Vagina (tissue), 2 donors: Measurements from ENCODE around the gene ACVR1. TPM values are rescaled to one million over a fixed set of nuclear protein-coding genes. Genes with fewer than 3 reads are reported as not detected.

ENCODE experiments used
- DNase-seq, 2 donors: peaks; one replicate each; pipeline ENCODE4 v3.0.0-alpha.2; 2017; ENCODE audit errors: extremely low spot score in 2 of 2
- H3K27ac ChIP-seq: fragments of 200-600 bp; sonication (generic); one replicate; pipeline ENCODE4 v1.5.1; 2019
- H3K27me3 ChIP-seq: fragments of 200-600 bp; sonication (generic); one replicate; pipeline ENCODE4 v1.5.1; 2019
- H3K36me3 ChIP-seq, 2 donors: fragments of 200-600 bp; sonication (generic); one replicate each; pipeline ENCODE4 v1.5.1; 2017 to 2019
- H3K4me1 ChIP-seq: fragments of 200-600 bp; sonication (generic); one replicate; pipeline ENCODE4 v1.5.1; 2019
- H3K4me3 ChIP-seq, 2 donors: fragments of 200-600 bp; sonication (generic); 1 replicate in 1 of 2; 2 replicates in 1 of 2; pipeline ENCODE4 v1.5.1; 2016 to 2019
- H3K9me3 ChIP-seq: fragments of 200-600 bp; sonication (generic); one replicate; pipeline ENCODE4 v1.5.1; 2019
- POLR2A ChIP-seq, 2 donors: fragments of 450-650 bp; IDR thresholded peaks; one replicate each; pipeline ENCODE4 v1.6.1; 2017; ENCODE audit warnings: antibody characterized with exemption in 2 of 2, mild to moderate bottlenecking in 2 of 2, moderate library complexity in 2 of 2
- POLR2AphosphoS5 ChIP-seq, 2 donors: sonication (generic); formaldehyde crosslinking; IDR thresholded peaks; one replicate each; pipeline ENCODE4 v1.9.0; 2017; ENCODE audit warnings: antibody characterized with exemption in 2 of 2, mild to moderate bottlenecking in 2 of 2, low read depth in 1 of 2; ENCODE audit not compliant: insufficient read depth in 1 of 2
- intact Hi-C: fragments of 100-400 bp; cut with DNase I; formaldehyde crosslinking; loops from one replicate; pipeline ENCODE4 v1.15.1; 2023
- total RNA-seq: library from RNA; depleted of rRNA; stranded (reverse); fragments of >200 nt; gene quantifications from one replicate; pipeline ENCODE4 v1.2.3, GENCODE V29; 2016
- TF ChIP-seq, protein P1 (sequence below), 3 experiments: fragments of 450-650 bp in 2 of 3; fragments of 200-600 bp in 1 of 3; sonication (generic) in 1 of 3; IDR thresholded peaks; one replicate each; pipeline ENCODE4 v1.5.1; 2017 to 2019; ENCODE audit warnings: antibody characterized with exemption in 3 of 3, mild to moderate bottlenecking in 2 of 3, moderate library complexity in 2 of 3

Gene ACVR1
- total RNA-seq, 1 donor from 2014 or later, result 25.8 TPM

DNA sequence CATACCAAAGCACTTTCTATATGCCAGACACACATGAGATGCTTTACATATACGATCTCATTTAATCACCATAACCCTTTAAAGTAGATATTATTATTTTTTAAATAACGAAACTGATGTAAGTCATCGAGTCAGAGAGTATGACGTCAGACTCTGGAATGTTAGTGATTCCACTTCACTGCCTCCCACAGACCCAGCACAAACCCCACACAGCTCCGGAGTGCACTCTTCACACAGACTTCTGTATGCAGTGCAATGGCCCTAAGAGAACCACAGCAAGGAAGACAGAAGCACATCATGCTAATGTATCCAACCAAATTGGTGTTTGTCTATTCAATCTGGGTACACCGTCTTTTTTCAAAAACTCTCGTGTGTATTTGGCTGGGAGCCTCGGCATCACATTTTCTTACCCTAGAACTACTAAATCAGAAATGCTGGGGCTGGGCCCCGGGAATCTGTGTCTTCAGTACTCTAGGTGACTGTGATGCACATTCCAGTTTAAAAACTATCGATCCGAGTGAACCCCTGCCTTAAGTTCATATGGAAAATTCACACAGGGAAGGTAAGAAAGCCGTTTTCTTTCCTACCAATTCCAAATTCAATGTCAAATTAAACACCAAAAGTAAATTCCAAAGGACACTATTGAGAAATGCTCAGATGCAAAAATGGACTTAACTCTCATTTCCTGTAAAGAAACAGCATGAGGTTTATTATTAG lies 129.7 kb downstream of the ACVR1 start:
- Histone ChIP-seq H3K27ac (no peak overlapping the region), H3K27me3 (no peaks in the 10 kb centered on the region), H3K4me3 (no peak overlapping the region), H3K36me3 (peaks cover 0 to 3% of the 10 kb centered on the region in 2 donors), H3K4me1 (peaks cover 13% of the 10 kb centered on the region), H3K9me3 (no peaks in the 10 kb centered on the region)
- intact Hi-C loops, result no loop called here
- TF ChIP-seq, protein P1, sequence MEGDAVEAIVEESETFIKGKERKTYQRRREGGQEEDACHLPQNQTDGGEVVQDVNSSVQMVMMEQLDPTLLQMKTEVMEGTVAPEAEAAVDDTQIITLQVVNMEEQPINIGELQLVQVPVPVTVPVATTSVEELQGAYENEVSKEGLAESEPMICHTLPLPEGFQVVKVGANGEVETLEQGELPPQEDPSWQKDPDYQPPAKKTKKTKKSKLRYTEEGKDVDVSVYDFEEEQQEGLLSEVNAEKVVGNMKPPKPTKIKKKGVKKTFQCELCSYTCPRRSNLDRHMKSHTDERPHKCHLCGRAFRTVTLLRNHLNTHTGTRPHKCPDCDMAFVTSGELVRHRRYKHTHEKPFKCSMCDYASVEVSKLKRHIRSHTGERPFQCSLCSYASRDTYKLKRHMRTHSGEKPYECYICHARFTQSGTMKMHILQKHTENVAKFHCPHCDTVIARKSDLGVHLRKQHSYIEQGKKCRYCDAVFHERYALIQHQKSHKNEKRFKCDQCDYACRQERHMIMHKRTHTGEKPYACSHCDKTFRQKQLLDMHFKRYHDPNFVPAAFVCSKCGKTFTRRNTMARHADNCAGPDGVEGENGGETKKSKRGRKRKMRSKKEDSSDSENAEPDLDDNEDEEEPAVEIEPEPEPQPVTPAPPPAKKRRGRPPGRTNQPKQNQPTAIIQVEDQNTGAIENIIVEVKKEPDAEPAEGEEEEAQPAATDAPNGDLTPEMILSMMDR (IDR thresholded peaks at IDR 0.05), result no peak
- TF ChIP-seq POLR2AphosphoS5 (IDR thresholded peaks at IDR 0.05; ENCODE audit: insufficient read depth in 1 of 2, low read depth in 1 of 2) (no peak), POLR2A (IDR thresholded peaks at IDR 0.05) (no peak)
- DNase-seq, result no peak

GRCh38 chr2:157744571-157745076 lies 131.5 kb downstream of the ACVR1 start:
- Histone ChIP-seq H3K9me3 (no peaks in the 10 kb centered on the region), H3K27me3 (no peaks in the 10 kb centered on the region), H3K4me1 (peaks cover 13% of the 10 kb centered on the region), H3K4me3 (no peak overlapping the region), H3K27ac (no peak overlapping the region), H3K36me3 (peaks cover 0 to 3% of the 10 kb centered on the region in 2 donors)
- intact Hi-C loops, result no loop called here
- DNase-seq, result no peak
- TF ChIP-seq POLR2A (IDR thresholded peaks at IDR 0.05) (no peak), POLR2AphosphoS5 (IDR thresholded peaks at IDR 0.05; ENCODE audit: insufficient read depth in 1 of 2, low read depth in 1 of 2) (no peak)
- TF ChIP-seq, protein P1 (IDR thresholded peaks at IDR 0.05), result no peak

- intact Hi-C loops, result no loop called here
- TF ChIP-seq POLR2AphosphoS5 (IDR thresholded peaks at IDR 0.05; ENCODE audit: insufficient read depth in 1 of 2, low read depth in 1 of 2), result no peak
- no peak for TF ChIP-seq POLR2A (IDR thresholded peaks at IDR 0.05)
- TF ChIP-seq, protein P1 (IDR thresholded peaks at IDR 0.05), result no peak
- Histone ChIP-seq H3K4me3 (no peak overlapping the region), H3K27ac (no peak overlapping the region), H3K27me3 (no peaks in the 10 kb centered on the region), H3K9me3 (no peaks in the 10 kb centered on the region), H3K4me1 (peaks cover 6% of the 10 kb centered on the region), H3K36me3 (peaks cover 0 to 3% of the 10 kb centered on the region in 2 donors)
- no peak for DNase-seq
Observed at GRCh38 chr2:157743051-157743450, 133.1 kb downstream of the ACVR1 start.

- Histone ChIP-seq H3K27me3 (no peaks in the 10 kb centered on the region), H3K27ac (no peak overlapping the region), H3K36me3 (peaks cover 0 to 13% of the 10 kb centered on the region in 2 donors), H3K4me1 (no peaks in the 10 kb centered on the region), H3K9me3 (no peaks in the 10 kb centered on the region), H3K4me3 (no peak overlapping the region)
- no peak for DNase-seq
- TF ChIP-seq, protein P1 (IDR thresholded peaks at IDR 0.05), result no peak
- TF ChIP-seq POLR2A (IDR thresholded peaks at IDR 0.05), result no peak
- TF ChIP-seq POLR2AphosphoS5 (IDR thresholded peaks at IDR 0.05; ENCODE audit: insufficient read depth in 1 of 2, low read depth in 1 of 2), result no peak
- intact Hi-C loops, result no loop called here
Observed at GRCh38 chr2:157741819-157742484, 134.2 kb downstream of the ACVR1 start.

DNA sequence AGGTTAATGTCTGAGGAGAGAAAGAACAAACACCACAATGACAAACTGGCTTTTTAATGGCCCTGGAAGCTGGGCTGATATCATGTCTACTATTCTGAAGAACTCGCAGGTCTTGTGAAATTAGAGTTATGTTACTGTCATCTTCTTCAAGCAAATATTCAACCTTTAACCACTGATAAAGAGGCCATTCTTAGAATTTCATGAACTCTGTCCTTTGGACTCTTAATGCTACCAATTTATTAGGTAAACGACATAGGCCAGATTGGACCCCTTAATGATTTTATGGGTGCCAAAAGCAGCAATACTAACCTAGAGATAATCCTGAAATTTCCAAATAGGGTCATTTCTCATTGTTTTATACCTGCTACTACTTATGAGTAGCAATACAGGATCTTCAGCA lies 138.5 kb downstream of the ACVR1 start:
- Histone ChIP-seq H3K27ac (no peak overlapping the region), H3K27me3 (no peaks in the 10 kb centered on the region), H3K4me3 (no peak overlapping the region), H3K9me3 (no peaks in the 10 kb centered on the region), H3K36me3 (peaks cover 0 to 49% of the 10 kb centered on the region in 2 donors), H3K4me1 (no peaks in the 10 kb centered on the region)
- intact Hi-C loops, result no loop called here
- TF ChIP-seq POLR2A (IDR thresholded peaks at IDR 0.05), result no peak
- TF ChIP-seq, protein P1 (IDR thresholded peaks at IDR 0.05), result no peak
- TF ChIP-seq POLR2AphosphoS5 (IDR thresholded peaks at IDR 0.05; ENCODE audit: insufficient read depth in 1 of 2, low read depth in 1 of 2), result no peak
- DNase-seq, result no peak
